ENCODE results near the gene SPINDOC.
A peak's percentile ranks its signal among the peaks of the same experiment; 100 is the strongest.

DNA sequence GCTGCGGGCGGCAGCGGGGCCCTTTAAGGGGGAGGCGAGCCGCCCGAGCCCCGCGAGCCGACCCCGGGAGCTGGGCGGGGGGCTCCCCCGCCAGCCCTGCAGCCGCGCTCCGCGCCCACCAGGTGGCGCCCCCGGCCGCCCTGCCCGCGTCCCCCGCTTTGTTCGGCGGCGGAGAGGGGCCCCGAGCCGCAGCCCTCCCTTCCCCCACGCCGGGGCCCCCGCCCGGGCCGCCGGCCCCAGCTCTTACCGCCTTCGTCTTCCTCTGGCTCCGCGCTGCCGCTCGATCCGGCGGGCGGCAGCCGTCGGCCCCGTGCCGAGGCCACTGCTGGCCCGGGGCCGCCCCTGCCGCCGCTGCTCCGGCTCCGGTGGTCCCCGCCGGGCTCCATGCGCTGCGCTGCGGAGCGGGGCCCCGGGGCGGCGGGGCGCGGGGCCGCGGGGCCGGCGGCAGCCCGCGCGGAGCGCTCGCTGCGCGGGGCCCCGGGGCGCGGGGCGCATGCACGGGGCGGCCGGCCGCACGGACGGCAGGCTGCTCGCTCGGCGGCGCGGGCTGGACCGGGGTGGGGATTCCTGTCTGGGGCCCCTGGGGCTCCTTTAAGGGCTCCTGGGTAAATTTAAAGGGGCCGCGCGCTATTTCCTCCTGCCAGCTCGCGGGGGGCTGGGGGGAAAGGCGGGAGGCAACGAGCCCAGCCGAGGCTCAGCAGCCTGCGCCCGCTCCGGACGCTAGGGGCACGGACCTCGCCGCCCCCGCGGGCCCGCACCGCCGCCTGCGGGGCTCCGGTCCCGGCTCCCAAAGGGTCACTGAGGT lies 44.8 kb upstream of the SPINDOC start, which contains the start of gene ZFTA:
- TF ChIP-seq EGR1 (IDR thresholded peaks at IDR 0.05; ENCODE audit: low read depth) (no peak), EZH2 (IDR thresholded peaks at IDR 0.05) (no peak)
- TF ChIP-seq, protein P1, sequence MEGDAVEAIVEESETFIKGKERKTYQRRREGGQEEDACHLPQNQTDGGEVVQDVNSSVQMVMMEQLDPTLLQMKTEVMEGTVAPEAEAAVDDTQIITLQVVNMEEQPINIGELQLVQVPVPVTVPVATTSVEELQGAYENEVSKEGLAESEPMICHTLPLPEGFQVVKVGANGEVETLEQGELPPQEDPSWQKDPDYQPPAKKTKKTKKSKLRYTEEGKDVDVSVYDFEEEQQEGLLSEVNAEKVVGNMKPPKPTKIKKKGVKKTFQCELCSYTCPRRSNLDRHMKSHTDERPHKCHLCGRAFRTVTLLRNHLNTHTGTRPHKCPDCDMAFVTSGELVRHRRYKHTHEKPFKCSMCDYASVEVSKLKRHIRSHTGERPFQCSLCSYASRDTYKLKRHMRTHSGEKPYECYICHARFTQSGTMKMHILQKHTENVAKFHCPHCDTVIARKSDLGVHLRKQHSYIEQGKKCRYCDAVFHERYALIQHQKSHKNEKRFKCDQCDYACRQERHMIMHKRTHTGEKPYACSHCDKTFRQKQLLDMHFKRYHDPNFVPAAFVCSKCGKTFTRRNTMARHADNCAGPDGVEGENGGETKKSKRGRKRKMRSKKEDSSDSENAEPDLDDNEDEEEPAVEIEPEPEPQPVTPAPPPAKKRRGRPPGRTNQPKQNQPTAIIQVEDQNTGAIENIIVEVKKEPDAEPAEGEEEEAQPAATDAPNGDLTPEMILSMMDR (IDR thresholded peaks at IDR 0.05 in 2 of 3, conservative IDR thresholded peaks at IDR 0.05 in 1 of 3; ENCODE audit: borderline replicate concordance in 1 of 3, insufficient read depth in 1 of 3, low read depth in 2 of 3, low read length in 2 of 3), result peak in 1 of 3 experiments; percentile 43; a peak in 4 of 6 replicates
